NCI-H345 (cell line): Measurements from ENCODE around the gene SURF1.
A peak's percentile ranks its signal among the peaks of the same experiment; 100 is the strongest.
"Not testable (repeated sequence)": the region's sequence is repeated elsewhere in the genome, so short reads cannot be mapped to it uniquely, and the experiment has no call there.

ENCODE experiments used
- DNase-seq: peaks from one replicate; lab custom pipeline; 2025; lab: John Stamatoyannopoulos, UW

Gene SURF1

GRCh38 chr9:133342570-133342969 is 13.7 kb downstream of the SURF1 start:
- DNase-seq = no peak

GRCh38 chr9:133342069-133342406 is 14.2 kb downstream of the SURF1 start:
- DNase-seq = no peak

GRCh38 chr9:133341369-133342068 is 14.8 kb downstream of the SURF1 start:
- no peak for DNase-seq

DNA sequence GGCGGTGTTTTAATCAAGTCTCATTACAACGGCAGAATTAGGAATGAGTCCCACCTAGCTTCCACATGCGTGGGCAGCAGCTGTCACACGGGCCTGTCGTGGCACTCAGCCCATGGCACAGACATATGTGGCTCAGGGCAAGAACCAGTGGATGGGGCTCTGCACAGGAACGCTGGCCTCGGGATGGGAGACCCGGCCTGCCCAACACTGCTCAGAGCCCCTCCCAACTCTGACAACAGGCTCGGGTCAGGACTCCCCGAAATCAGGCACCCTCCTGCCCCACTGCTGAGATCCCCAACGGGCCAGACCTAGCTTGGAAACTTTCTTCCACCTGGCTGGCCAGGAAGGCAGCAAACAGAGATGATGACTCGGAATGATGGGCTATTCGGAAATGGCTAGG is 15.4 kb downstream of the SURF1 start:
- no peak for DNase-seq

DNA sequence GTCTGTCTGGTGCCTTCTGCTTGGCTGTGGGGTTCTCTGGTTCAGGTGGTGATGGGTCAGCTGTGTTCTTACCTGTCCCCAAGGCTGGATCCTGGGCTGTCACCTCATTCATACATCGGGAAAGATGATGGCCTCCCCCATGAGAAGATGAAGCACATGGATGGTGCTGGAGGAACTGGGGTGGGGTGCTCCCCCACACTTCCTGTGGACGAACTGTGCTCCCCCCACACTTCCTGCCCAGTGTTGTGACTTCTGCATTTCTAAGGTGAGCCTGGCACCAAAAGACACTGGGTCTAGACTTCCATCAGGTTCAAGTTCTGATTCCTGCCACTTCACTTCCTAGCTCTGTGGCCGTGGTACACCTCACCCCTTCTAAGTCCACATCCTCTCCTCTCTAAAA is 16.0 kb downstream of the SURF1 start:
- no peak for DNase-seq

DNA sequence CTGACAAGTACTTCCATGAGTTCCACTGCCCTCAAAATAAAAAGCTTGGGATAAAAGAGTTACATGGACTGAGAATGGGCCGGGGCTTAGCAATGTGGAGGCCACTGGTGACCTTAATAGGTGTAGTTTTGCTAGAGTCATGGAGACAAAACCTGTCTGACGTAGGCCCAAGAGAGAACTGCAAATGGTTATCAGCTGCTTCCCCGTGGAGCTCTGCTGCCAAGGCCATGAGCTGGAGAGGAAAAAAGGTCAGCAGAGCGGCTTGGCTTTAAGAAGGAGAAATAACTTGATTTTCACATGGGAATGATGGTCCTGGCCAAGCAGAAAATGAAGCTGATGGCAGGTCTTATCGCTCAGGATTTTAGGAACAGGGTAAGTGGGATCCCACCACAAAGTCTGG is 16.6 kb downstream of the SURF1 start:
- DNase-seq = no peak

DNA sequence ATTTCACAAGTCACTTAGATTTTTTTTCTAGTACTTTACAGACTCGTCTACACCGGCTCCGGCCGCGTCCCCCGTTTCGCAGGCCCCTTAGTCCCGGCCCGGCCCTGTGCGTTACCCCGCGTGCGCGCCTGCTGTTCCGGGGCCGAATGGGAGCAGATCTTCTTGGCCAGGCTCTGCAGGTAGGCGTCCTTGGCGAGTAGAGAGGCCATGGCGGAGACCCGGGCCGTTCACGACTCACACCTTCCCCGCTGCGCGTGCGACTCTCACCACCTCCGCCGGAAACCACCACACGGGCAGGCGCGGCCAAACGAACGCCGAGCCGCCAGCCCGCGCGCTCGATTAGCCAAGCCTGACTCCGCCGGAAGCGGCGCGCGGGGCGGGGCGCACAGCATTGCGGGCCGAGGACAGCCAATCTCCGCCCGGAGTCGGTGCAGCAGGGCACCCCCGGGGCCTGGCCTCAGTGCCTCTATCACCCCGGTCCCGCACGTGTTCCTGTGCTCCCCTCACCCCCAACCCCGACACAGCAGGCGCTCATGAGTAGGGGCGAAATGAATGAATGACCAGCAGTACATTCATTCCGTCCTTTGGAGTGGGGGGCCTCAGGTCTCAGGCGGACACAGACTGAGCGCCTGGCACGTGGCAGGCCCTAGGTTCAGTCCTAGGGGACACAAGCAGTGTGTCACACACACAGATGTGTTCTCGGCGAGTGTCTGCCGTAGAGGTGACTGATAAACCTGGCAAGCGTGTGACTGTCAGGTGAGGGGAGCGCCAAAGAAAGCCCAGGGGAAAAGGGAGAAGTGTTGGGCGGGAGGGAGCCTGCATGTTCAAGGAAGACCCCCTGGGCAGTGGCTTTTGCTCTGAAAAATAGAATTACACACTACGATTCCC is 20.1 kb downstream of the SURF1 start, which contains the start of gene SURF6:
Gene SURF6 (minus strand): TSS at position 265 of the 888 bp plus-strand sequence. CDS start 56 bp downstream, at position 209.
- DNase-seq = peak; percentile 96

DNA sequence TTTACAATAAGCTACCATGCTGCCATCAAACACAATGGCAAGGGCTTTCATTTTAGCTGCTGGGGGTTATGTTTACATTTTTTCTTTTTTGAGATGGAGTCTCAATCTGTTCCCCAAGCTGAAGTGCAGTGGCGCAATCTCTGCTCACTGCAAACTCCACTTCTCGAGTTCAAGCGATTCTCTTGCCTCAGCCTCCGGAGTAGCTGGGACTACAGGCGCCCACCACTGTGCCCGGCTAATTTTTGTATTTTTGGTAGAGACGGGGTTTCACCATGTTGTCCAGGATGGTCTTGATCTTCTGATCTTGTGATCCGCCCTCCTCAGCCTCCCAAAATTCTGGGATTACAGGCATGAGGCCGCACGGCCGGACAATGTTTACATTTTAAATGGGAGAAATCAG is 21.4 kb downstream of the SURF1 start:
- DNase-seq = not testable (repeated sequence)

DNA sequence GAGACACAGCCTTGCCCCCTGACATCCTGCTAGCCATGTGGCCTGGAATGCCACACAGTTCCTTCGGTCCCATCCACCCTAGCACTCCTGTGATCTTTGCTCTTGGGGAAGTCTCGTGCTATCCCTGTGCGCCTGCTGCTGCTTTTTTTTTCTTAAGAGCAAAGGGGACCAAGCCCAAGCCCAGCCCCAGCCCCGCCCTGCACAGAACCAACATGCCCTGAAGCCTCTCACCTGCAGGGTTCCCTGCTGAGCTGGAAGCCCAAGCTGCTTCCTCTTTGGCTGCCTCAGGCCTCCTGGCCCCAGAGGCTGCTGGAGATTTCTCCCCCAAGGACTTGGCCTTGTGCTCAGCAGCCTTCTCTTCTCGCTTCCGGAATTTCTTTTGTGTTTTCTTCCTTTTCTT is 22.1 kb downstream of the SURF1 start:
- no peak for DNase-seq

GRCh38 chr9:133333566-133333965 is 22.7 kb downstream of the SURF1 start:
- DNase-seq = no peak

GRCh38 chr9:133333011-133333410 is 23.3 kb downstream of the SURF1 start:
- no peak for DNase-seq

- no peak for DNase-seq
These were observed 23.9 kb downstream of the SURF1 start for GRCh38 chr9:133332381-133332730.

DNA sequence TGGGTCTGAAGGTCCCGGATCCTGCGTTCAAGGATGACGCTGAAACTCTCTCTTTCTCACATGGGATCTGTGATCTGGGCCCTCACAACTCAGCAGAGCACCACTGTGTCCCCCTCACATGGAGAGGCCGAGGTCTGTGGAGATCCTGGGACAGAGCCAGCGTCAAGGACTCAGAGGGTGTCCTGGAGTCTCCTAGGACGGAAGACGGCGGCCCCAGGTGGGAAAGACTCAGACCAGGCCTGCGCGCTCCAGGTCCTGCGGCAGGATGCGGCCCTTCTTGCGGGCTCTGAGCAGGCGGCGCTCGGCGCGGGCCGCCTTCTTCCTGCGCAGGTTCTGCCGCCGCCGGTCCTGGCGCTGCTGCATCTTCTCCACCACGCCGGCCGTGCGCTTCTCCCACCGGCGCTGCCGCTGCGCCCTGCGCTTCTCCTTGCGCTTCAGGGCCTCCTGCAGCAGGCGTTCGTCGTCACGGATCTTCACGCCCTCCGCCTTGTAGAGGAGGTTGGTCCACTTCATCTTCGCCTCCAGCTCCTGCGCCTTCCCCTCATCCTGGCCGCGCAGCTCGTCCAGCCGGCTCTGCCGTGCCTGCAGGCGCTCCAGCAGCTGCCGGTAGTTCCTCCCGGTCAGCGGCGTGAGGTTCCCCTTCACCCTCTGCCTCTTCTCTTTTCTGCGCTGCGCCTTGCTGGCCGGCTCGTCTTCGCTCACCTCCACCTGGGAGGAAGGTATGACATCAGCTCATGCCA is 24.5 kb downstream of the SURF1 start:
- no peak for DNase-seq

- no peak for DNase-seq
These were observed 25.1 kb downstream of the SURF1 start for GRCh38 chr9:133331221-133331620.

- not testable (repeated sequence) for DNase-seq
These were observed 26.8 kb downstream of the SURF1 start for GRCh38 chr9:133329306-133330156.

DNA sequence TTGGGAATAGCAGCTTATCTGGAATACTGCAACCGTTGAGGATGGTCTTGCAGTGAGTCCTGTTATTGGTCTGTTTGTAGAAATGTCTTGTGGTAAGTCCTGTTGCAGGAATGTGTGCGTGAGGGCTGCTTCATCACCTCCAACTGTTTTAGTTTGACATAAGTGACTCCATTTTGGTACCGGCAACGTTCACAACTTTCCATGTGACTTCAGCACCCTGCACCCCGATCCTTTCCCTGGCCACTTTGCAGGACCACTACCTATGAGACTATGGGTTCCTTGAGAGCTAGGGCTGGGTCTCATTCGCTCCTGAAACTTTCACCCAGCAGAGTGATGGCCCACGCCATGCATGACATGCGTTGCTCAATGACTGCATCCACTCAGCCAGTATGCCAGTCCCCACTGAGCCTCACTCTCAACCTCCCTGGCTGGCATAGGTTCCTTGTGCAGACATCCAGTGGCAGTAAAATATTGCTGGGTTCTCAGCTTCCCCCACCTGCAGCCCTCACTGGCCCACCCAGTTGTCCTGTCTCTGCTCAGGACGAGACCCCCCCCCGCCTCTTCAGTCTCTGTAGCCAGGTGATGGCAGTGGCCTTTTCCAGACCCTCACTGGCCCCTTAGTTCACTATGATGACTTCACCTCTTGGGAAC is 28.3 kb downstream of the SURF1 start:
- DNase-seq = no peak

GRCh38 chr9:133327021-133327420 is 29.3 kb downstream of the SURF1 start:
- not testable (repeated sequence) for DNase-seq

DNA sequence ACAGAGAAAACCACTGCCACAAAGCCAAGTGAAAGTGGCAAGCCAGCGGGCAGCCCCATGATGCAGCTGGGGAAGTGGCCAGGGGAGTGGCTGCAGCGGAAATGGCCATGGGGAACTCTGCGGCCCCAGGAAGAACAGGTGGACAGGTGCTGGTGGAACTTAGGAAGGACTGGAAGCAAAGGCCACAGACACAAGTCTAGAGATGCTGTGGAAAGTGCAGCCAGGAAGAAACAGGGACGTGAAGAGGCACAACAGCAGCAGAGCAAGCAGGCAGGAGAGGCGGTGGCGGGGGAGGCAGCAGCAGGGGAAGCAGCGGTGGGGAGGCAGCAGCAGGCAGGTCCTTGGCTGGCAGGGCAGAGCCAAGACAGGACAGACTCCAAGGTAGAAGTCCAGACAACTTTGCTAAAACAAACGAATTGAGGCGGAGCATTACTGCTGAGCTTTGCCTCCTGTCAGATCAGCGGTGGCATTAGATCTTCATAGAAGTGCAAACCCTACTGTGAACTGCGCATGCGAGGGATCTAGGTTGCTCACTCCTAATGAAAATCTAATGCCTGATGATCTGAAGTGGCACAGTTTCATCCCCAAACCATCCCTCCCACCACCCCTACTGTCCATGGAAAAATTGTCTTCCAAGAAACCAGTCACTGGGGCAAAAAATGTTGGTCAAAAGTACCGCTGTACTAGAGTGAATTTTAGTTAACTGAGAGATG is 32.1 kb downstream of the SURF1 start:
- no peak for DNase-seq

GRCh38 chr9:133323211-133323610 is 33.1 kb downstream of the SURF1 start:
- no peak for DNase-seq

- no peak for DNase-seq
These were observed 33.6 kb downstream of the SURF1 start for GRCh38 chr9:133322701-133323100.
